Measurements from ENCODE around the gene ELK3.
"Not testable (repeated sequence)": the region's sequence is repeated elsewhere in the genome, so short reads cannot be mapped to it uniquely, and the experiment has no call there.

Gene ELK3

GRCh38 chr12:96305665-96306064, 111.5 kb downstream of the ELK3 start:
- no peak for DNase-seq (ENCODE audit: low spot score)

- no peak for DNase-seq (ENCODE audit: low spot score)
Observed at GRCh38 chr12:96308881-96309280, 114.7 kb downstream of the ELK3 start.

- DNase-seq (ENCODE audit: low spot score): no peak
Observed at GRCh38 chr12:96310067-96310466, 115.9 kb downstream of the ELK3 start.

- no peak for DNase-seq (ENCODE audit: low spot score)
Observed at GRCh38 chr12:96311191-96311590, 117.0 kb downstream of the ELK3 start.

GRCh38 chr12:96313606-96314005, 119.4 kb downstream of the ELK3 start:
- no peak for DNase-seq (ENCODE audit: low spot score)

GRCh38 chr12:96314723-96315122, 120.5 kb downstream of the ELK3 start:
- no peak for DNase-seq (ENCODE audit: low spot score)

- not testable (repeated sequence) for DNase-seq (ENCODE audit: low spot score)
Observed at GRCh38 chr12:96315741-96316481, 121.7 kb downstream of the ELK3 start.

GRCh38 chr12:96317801-96318200, 123.6 kb downstream of the ELK3 start:
- DNase-seq (ENCODE audit: low spot score): not testable (repeated sequence)

Measured in D341Med (cell line).